Activated CD8-positive, alpha-beta memory T cell treated with anti-CD3 and anti-CD28 coated beads for 48 hours (primary cell): ENCODE results near the gene GPR42.

Source experiments
- DNase-seq, 3 experiments: peaks; one replicate each; pipeline ENCODE4 v3.0.0-alpha.2; 2020; ENCODE audit warnings: low read depth in 2 of 3, low spot score in 2 of 3

The GPR42 gene

GRCh38 chr19:35417713-35418534, 47.1 kb downstream of the GPR42 start:
- no peak for DNase-seq

DNA sequence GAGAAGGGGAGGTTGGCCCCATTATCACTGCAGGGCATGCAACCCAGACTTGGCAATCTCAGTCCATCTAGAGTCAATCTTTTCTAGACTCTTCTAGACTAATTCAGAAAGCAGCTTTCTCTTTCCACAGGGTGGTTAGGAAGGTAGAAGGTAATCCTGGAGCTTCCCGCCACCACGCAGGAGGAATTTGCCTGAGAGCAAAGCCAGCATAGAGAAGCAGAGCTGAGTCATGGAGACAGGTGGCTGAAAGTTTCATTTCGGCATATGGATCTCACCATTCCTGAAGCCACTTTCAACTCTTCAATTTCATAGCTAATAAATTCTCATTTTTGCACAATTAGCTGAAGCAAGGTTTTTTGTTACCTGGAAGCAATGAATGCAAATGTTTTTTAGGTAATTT, 48.2 kb downstream of the GPR42 start:
- no peak for DNase-seq

GRCh38 chr19:35419805-35420204, 48.9 kb downstream of the GPR42 start:
- DNase-seq: no peak

DNA sequence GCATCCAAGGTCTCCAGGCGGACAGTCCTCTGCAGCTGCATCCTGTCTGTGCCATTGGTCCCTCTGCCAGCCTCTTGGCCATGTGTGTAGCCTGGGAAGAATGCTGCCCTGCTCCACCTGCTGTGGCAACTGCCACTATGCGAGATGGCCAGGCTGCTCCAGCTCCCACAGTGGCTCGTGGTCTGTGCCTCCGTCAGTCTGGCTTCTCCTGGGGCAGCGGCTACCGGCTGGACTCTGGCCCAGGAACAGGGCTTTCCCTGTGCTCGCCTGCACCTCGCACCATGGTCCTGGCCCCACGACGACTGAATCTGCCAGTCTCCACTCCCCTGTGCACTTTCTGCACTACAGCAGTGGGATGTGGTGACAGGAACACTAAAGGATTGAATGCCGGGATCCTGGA, 50.5 kb downstream of the GPR42 start:
- no peak for DNase-seq
